ENCODE results near the gene ENAH.

The ENAH gene

GRCh38 chr1:225602590-225603206 lies 50.2 kb downstream of the ENAH start:
- no peak overlapping the region for H3K4me3 ChIP-seq (ENCODE audit: low read depth, low read length)
- TF ChIP-seq, protein P1, sequence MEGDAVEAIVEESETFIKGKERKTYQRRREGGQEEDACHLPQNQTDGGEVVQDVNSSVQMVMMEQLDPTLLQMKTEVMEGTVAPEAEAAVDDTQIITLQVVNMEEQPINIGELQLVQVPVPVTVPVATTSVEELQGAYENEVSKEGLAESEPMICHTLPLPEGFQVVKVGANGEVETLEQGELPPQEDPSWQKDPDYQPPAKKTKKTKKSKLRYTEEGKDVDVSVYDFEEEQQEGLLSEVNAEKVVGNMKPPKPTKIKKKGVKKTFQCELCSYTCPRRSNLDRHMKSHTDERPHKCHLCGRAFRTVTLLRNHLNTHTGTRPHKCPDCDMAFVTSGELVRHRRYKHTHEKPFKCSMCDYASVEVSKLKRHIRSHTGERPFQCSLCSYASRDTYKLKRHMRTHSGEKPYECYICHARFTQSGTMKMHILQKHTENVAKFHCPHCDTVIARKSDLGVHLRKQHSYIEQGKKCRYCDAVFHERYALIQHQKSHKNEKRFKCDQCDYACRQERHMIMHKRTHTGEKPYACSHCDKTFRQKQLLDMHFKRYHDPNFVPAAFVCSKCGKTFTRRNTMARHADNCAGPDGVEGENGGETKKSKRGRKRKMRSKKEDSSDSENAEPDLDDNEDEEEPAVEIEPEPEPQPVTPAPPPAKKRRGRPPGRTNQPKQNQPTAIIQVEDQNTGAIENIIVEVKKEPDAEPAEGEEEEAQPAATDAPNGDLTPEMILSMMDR (IDR thresholded peaks at IDR 0.05; ENCODE audit: borderline replicate concordance, insufficient read depth, low read depth, low read length), result no peak

- TF ChIP-seq, protein P1 (IDR thresholded peaks at IDR 0.05; ENCODE audit: borderline replicate concordance, insufficient read depth, low read depth, low read length), result no peak
Measured at GRCh38 chr1:225601902-225602589, 50.9 kb downstream of the ENAH start.

GRCh38 chr1:225598847-225599246 lies 54.1 kb downstream of the ENAH start:
- TF ChIP-seq, protein P1 (IDR thresholded peaks at IDR 0.05; ENCODE audit: borderline replicate concordance, insufficient read depth, low read depth, low read length), result no peak
- no peak overlapping the region for H3K4me3 ChIP-seq (ENCODE audit: low read depth, low read length)

More at GRCh38 chr1:225601902-225602589, 50.9 kb downstream of the ENAH start:
- H3K4me3 ChIP-seq (ENCODE audit: low read depth, low read length), result no peak overlapping the region

DNA sequence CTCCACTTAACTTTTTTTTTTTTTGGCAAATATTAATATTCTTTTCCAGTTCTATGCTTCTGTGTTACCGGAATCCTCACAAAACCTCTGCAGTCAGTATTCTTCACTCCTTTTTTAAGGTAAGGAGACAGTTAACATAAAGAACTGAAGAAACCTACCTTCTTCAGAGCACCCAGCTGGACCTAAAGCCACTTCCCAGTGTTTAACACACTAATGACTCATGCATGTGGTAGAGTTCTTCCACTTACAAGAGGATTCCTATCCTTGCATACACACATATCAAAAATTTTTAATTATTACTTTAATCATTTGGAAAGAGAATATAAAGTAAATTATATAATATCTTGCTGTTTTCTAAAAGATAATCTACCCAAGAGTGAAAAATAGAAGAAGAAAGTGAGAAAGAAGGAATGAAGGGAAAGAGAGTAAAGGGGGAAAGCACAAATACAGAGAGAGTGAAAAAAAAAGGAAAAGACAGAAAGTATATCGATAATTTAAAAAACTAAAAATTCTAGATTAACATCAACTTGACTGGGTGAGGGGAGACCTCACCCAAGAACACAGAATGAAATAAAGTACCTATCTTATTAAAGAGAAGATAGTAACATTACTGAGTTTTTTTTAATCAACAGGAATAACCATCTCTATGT lies 54.9 kb downstream of the ENAH start:
- TF ChIP-seq, protein P1 (IDR thresholded peaks at IDR 0.05; ENCODE audit: borderline replicate concordance, insufficient read depth, low read depth, low read length), result no peak
- H3K4me3 ChIP-seq (ENCODE audit: low read depth, low read length), result no peak overlapping the region

DNA sequence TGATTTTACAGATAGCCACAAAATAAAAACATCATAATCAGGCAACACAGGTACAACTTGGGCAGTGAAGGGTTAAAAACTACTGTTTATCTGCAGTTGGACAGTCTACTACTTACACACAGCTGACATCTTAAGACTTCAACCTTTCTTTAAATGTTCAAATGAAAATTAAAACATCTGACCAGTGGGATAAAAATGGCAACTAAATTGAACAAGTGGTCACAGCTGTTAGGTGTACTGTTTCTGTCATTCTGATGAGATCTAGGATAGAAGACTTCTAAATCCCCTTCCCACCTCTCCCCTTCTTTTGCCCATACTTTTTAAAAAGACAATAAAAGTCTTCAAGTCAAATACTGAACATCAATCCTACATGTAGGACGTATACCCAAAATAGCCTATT lies 56.2 kb downstream of the ENAH start:
- TF ChIP-seq, protein P1 (IDR thresholded peaks at IDR 0.05; ENCODE audit: borderline replicate concordance, insufficient read depth, low read depth, low read length), result no peak

GRCh38 chr1:225595974-225596551 lies 56.9 kb downstream of the ENAH start:
- no peak overlapping the region for H3K4me3 ChIP-seq (ENCODE audit: low read depth, low read length)
- TF ChIP-seq, protein P1 (IDR thresholded peaks at IDR 0.05; ENCODE audit: borderline replicate concordance, insufficient read depth, low read depth, low read length), result no peak

More for the DNA sequence above, 56.2 kb downstream of the ENAH start:
- no peak overlapping the region for H3K4me3 ChIP-seq (ENCODE audit: low read depth, low read length)
